Stimulated activated CD4-positive, alpha-beta T cell treated with anti-CD3 and anti-CD28 coated beads, TNF-alpha, amount 100 ng/mL, for 24 hours (primary cell): ENCODE results near the gene AGAP1.

Experiments
- DNase-seq, 3 experiments: peaks; one replicate each; pipeline ENCODE4 v3.0.0-alpha.2; 2020; ENCODE audit warnings: low read depth in 3 of 3

Gene AGAP1

DNA sequence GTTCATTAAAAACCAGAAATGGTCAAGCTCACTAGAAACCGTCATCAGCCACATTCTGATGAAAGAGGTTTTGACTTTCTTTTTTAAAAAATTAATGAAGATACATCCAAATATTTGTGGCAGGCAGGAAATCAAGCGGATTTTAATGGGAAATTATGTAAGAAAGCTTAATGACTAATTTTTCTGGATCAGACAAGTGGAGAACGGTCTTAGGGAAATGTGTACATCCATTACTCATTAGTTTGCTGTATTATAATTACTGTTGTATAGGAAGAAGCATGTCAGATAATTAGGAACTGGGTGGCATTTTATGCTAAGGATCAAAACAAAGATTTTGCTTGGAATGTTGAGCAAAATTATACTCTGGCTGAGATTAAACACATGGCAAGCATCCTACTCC is 39.4 kb downstream of the AGAP1 start:
- no peak for DNase-seq

DNA sequence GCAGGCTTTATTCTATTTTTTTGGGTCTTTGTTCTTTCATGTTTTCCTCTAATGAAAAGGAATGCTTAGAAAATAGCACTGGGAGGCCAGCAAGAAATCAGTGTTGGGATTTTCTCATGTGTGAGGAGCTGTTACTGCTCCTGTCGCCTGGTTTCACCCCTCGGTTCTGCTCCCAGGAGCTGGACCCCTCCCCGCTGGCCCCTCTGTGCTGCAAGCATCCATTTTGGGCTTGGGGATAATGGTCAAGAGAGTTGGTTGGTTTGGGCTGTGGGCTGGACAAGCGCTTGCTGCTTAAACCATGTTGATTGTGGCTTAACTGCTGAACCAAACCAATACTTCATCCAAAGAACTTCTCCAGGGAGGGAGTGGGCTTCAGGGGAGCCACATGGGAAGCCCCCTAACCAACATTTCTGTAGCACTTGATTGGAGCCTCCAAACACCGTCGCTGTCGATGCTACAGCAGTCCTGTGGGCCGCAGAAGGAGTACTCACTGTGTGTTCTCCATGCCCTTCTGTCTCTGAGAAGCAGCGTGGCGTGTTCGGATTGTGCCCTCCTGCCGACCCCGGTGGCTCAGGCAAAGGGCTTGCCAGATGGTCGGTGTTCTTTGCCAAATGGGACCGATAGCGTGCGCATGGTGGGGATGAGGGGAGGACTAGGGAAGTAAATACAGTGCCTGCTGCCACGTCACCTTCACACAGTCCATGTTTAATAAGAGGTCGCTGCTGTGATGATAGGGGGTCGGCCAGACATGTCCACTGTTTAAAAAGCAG is 40.0 kb downstream of the AGAP1 start:
- no peak for DNase-seq

DNA sequence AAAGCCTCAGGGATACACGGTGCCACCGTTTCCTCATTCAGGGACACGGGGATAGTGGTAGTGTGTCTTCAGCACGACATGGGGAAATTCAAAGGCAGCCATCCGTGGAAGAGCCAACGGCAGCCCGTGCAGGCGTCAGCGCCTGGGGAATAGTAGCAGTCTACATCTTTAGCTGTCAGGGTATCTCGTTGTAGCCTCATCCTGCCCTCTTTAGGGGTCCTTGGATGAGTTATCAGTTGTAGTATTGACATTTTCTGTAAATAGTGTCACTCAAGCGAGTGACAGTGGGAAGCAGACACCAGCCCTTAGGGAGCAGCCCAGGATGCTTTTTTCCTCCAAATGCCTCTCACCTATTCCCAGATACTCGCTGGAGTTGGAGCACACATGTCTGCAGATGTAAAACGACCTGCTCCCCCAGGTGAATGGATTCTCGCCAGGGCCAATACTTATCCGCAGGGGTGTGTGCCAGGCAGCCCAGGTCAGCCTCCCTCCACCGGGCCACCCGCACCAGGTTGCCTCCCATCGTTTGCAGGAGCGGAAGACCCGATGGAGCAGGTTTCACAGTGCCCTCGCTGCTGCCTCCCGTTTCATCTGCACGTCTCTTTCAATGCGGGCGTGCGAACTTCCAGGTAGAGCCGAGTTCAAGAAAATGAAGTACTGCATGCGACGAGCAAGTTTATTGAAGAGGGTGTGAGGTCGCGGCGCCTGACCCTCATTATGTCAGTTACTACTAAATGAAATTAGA is 41.0 kb downstream of the AGAP1 start:
- no peak for DNase-seq

DNA sequence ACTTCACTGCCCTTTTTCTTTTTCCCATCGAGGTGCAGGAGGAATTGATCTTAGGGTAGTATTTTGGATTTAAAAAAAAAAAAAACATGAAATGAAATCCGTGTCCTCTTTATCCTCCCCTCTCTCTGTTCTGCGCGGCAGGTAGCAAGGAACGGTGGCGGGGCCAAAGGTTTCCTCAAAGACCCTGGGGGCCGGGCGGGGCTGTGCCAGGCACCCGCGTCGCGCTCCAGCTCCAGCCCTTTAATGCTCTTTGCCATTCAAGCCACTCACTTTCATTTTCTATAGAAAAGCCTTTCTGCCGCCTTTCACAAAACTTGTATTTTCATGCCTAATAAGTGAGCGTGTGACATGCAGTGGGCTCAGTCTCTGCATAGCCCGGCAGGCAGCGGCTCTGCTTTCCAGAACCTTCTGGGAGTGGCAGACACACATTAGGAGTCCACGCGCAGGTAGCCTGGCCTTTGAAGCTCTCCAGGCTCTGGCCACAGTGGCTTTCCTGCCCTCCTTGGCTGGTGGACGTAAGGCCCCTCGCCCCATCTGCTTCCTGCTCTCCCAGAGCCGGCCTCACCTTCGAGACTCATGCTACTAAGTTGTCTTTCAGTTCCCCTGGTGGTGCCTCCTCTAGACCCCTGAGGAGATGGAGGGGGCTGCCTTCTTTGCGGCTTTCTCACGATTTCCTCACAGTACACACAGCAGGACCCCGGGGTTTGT is 41.7 kb downstream of the AGAP1 start:
- DNase-seq, result no peak

DNA sequence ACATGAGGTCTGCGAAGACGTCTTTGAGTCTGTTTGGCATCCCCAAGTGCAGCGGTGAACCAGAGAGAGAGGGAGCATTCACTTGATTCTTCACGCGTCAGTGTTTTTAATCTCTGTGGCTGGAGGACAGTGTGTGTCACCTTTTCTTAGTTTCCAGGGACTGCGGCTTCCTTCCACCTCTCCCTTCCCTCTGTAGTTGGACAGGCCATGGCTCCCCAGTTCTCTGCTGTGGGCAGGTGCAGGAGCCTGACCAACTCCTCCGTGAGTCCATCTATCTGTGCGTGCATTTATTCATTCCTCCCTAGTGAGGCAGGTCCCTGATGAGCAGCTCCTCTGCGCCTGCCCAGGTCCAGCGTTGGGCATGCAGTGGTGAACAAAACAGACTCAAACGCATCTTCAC is 42.9 kb downstream of the AGAP1 start:
- DNase-seq, result no peak

DNA sequence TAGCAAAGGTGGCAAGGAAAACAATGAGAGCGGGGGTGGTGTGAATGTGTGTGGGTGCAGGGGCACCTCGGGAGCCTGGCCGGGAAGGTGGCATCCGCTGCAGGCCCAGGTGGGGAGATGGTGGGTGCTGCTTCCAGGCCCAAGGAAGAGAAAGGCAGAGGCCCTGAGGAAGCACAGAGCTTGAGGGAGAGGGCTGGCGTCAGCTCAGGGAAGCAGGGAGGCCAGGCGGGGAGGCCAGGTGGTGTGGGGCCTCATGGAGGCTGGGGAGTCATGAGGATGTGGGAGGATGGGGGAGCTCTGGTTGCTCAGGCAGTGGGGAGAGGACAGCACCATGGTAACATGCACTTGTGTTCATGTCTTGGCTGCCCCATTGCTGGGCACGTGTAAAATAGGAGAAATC is 43.3 kb downstream of the AGAP1 start:
- DNase-seq, result no peak

DNA sequence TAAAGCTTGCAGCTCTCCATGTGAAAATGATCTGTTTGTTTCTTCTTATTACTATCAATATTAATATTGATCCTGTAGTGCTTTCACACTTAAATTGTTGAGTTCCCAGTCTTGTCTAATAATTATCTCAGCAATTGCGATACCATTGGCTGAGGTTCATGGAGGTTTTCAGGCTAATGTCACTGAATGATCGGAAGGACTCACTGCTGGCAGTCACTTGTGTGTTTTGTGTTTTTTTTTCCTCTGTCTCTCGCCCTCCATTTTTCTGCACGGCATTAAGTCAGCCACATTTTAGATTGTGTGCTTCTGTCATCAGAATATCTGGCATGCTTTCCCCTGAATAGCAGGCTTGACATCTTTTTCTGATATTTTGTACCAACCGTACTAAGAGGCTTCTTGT is 43.7 kb downstream of the AGAP1 start:
- no peak for DNase-seq

DNA sequence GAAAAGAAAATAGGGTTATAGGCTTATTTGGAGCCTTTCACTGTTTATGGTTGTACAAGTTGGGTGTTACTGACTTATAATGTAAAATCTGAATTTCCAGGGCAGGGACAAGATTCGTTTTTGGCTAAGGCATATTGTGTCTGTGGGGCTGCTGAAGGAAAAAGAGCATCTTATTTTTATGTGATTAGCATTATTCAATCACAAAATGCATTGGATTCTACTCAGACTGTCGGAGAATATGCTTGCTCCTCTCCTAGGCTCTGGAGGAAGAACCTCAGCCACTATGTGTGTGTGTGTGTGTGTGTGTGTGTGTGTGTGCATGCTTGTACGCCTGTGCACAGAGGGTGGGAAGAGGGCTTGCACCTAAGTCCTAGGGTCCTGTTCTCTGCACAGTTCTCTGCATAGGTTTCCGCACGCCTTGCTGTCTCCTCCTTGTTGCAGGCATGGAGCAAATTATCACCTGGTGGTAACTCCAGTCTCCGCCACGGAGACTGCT is 44.3 kb downstream of the AGAP1 start:
- no peak for DNase-seq

DNA sequence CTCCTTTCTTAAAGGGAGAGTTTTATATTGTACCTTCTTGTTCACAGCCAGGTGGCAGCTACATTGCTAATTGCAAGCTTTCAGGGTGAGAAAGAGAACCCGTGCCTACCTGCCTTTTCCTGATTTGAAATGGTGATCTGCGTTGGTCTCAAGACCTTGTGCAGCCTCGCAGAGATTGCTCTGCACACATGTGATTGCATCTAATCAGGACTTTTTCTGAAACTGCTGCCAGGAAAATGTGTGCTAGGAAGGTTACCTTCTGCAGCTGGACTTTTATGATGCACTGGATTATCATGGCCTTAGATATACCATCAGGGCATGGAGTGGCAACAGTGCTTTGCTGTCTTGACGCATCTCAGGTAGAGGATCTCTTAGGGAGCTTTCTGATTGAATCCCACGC is 45.1 kb downstream of the AGAP1 start:
- DNase-seq, result no peak

DNA sequence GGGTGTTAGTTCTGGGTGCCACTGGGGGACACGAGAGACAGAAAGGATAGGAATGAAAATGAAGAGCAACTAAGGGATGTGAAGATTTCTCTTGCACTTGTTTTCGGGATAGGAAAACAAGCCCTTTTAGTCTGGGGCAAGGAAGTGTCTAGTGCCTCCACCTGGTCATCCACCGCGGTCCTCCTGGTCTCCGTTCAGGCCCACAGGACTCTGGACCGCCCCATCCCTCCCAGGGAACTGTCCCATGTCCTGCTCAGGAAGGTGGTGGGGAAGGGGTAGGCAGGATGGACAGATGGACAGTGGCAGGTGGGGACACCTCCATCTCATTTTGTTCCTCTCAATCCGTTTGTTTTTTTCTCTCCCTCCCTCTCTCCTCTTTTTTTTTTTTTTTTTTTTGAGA is 45.9 kb downstream of the AGAP1 start:
- no peak for DNase-seq

DNA sequence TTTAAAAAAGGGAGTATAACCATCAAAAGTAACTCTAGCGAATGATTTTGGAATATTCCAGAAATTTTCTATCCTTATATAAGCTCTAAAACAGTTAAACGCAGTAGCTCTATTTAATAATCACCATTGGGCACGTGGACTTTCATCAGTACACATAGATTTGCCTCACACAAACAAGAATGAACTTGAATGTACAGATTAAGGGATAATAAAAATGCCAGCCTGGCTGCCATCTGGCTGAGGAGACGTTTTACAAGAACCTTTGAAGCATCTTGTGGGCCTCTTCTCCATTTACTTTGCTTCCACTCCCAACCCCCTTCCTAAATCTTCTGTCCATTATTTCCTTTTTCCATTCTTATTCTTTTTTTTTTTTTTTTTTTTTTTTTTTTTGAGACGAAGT is 47.2 kb downstream of the AGAP1 start:
- DNase-seq, result no peak

DNA sequence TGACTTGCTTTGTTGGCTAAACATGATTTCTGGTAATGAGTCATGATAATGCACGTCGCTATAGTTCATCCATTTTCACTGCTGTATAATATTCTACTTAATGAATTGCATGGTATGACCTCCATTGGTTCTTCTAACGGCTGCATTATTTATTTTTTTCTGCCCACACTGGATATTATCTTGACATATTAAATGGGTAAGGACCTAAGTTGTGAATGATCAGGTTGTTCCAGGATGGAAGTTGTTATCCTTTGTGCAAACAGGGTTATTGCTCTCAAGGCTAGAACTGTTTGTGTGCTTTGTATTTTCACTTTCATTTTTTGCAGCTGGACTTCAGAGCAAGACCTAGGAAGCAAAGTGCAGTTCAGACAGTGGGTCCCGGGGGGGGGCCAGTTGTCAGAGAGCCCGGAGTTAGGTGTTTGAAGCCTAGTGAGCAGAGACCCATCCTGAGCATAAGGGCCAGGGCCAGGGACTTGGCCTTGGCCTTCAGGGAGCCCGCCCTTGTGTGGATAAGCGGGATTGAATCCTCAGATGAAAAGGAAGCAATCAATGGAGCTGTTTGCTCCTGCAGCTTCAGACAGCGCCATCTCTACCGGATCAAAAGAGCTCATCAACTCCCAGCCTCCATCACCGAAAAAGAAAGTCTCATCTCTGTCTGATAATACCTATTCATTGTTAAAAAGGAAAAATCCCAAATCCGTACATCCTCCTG is 48.2 kb downstream of the AGAP1 start:
- DNase-seq, result no peak

DNA sequence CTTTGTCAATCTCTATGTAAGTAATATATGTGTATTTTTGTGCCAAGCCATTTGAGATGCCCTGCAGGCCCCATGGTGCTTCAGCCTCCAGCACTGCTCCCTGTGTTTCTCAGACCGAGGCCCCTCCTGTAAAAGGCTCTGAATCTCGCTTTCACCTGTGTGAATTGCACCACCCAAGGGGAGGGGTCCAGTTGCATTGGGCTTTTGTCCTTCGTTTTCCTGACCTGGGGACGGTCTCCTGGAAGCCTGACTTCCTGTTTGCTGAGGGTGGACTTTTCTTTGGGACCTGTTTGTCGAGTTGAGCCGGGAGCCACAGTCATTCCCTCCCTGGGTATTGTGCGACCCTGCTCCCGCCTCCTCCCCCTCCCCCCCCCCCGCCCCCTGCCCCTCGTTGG is 48.9 kb downstream of the AGAP1 start:
- no peak for DNase-seq

DNA sequence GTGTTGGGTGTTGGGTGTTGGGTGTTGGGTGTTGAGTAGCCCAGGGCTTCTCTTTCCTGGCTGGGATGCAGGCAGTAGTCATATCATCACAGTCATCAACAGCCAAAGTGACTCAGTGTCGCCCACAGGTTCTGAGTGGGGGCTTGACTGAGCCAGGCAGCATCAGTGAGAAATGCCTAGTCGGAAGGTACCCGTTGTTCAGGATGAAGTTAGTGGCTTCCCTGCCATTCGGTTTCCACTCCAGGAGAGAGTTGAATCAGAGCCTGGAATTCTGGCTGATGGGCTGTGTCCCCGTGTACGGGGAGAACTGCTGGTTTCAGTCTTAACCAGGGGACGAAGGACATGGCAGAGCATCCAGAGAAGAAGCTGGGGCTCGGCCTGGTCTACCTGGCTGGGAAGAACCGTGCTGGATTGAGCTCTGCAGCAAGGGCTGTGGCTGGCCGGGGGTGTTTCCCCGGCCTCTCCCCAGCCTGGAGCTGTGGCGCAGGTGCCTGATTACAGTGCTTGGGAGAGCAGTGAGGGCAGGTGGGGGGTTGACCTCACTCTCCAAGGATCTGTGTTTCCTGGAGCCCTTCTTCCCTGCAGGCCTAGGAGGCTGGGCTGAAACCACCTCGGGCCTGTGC is 49.4 kb downstream of the AGAP1 start:
- no peak for DNase-seq

DNA sequence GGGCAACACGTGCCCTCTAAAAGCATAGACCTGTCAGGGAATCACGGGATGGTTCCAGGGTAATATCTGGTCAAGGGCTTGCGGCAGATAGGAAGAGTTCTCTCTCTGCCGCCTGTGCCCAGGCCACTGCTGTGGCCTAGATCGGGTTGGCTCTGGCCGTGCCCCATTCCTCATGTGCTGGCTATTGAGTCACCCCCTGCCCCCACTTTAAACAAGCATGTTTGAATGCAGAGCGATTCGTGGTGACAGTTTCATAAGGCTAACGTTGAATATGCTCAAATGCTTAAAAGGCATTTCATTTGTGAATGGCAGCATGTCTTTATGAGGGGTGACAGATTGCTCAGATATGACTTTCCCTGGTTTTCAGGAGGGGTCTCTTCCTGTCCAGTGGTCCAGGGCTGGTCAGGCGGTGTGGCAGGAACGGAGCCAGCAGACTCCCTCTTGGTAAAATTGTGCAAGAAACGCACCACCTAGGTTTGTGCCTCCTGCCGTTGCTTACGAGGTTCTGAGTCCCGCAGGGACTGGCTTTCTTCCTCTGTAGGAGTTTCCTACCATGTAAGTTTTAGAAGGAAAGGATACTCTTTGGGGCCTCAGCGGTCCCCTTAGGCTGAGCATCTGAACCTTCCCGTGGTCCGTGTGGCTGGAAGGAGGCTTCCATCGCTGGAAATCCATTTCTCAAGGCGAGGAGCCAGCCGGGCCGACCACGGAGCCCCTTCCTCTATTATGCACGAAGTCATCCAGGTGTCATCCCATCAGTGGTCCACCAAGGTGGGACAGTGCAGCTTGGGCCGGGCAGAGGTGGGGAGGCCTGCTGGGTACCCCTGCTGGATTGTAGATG is 50.2 kb downstream of the AGAP1 start:
- DNase-seq, result no peak

DNA sequence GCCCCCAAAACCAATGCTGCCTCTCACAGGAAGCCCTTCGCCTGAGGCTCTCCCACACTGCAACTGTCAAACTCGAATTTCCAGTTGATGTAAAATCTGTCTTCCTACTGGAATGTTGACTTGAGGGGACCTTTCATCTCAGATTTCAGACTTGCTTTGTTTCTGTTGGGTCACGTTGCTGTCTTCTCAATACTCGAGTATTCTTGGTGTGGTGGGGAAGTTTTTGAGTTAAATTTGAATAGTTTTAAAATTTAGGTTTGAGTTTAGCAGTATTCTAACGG is 50.8 kb downstream of the AGAP1 start:
- no peak for DNase-seq

DNA sequence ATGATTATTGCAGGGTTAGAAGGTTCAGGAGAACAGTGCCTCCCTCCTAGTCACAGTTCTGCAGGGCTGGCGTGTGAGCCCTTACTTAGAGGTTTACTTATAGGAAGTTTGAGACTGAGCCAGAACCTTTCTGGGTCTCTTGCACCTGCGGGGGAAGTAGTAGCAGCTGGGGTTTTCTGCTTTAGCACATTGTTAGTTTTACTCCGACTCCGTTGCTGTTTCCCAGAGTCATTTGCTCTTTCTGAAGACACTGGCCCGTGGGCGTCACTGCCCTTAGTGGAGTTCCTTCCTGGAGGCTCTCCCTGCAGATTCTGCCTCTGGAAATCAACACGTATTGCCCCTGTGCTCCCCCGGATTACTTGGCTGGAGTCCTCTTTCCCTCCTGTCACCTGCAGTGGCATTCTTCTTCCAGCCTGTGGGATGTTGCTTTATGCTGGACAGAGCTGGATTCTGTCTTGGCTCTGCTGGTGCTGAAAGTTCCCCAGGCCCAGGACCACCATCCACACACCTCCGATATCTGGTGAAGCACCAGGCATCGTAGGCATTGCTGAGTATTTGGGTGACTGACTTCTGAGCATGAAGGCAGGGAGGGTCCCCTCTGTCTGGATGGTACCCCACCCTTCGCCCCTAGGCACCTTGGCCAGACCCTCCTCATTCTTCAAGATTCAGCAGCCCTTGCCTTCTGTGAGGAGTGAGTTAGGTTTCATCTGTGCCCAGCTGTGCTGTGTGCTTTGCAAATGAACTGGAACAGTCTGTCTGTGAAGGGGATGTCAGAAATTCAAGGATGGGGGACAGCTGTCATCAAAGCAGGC is 51.7 kb downstream of the AGAP1 start:
- DNase-seq, result no peak

DNA sequence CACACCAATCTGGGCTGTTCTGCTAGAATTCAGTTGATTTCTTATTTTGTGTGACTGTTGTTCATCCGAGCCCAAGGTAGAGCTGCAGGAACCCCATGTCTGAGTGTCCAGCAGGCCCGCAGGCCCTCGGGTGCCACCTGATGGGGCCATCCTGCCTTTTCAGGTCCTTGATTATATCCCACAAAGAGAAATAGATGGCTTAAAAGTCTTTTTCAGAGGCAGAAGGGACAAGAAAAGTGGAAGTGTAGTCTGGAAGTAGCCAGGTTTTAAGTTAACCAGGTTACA is 52.2 kb downstream of the AGAP1 start:
- DNase-seq, result no peak

DNA sequence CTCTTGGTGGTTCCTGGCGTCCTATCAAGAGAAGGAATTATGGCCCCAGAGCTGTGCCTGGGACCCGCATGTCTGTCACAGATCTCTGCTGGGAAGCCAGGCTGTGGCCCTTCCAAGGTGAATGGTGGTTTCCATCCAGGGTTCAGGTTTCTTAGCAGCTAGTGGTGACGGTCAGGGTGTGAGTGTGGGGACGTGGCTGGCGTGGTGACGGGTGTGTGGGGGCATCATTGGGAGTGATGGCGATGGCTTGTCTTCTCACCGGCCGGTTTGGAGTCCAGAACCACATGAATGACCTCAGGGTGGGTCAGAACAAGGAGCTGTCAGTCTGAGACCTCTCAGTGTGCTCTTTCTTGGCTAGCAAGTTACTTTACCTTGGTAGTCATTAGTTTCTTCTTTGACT is 52.6 kb downstream of the AGAP1 start:
- no peak for DNase-seq

DNA sequence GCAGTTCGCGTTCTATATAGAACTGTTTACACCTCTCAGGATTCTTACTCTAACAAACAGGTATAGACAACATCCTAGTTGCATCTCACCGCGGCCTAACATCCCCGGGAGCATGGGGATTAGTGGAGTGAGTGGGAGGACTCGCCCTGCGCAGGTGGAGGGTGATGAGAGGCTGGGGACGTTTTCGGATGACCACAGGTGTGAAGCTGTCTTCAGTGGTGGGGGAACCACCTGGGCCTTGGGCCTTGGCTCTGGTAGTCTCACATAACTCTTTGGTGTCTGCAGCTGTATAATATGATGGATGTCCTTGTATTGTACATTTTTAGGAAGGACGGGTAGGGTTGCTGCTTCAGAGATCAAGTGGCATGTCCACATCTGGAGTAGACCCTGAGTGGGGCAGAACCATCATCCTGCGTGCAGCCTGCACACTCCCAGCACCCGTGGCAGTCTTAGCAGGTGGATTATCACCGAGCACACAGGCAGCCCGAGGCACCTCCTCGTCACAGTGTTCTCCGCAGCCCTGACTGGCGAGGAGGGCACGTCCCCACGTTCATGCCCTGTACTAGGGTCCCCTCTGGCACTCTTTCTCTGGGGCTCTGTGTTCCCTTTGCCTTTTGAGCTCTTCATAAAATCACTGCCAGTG is 56.0 kb downstream of the AGAP1 start:
- no peak for DNase-seq
